Muscle of arm (tissue), 12 donors: ENCODE results near the gene EYS. TPM values are rescaled to one million over a fixed set of nuclear protein-coding genes. Genes with fewer than 3 reads are reported as not detected.
A peak's percentile ranks its signal among the peaks of the same experiment; 100 is the strongest.

Source experiments
- DNase-seq: peaks from one replicate; pipeline ENCODE4 v3.0.0-alpha.2; 2013
- polyA plus RNA-seq, 12 donors: library from polyadenylated mRNA; unstranded; fragments of 120-200 nt; gene quantifications; one replicate each; pipeline ENCODE4 v1.2.1, GENCODE V29; 2013; ENCODE audit not compliant: insufficient read length in 12 of 12

EYS gene
- polyA plus RNA-seq, 12 donors = 0.27 to 0.80 (median 0.46) TPM; not detected in 2

GRCh38 chr6:64310214-64310613 is 1396.8 kb downstream of the EYS start:
- no peak for DNase-seq

- DNase-seq = no peak
These were observed 1405.5 kb downstream of the EYS start for GRCh38 chr6:64301307-64302236.

- DNase-seq = no peak
These were observed 1407.8 kb downstream of the EYS start for GRCh38 chr6:64299176-64299575.

GRCh38 chr6:64294034-64294433 is 1413.0 kb downstream of the EYS start:
- no peak for DNase-seq

GRCh38 chr6:64293298-64293697 is 1413.7 kb downstream of the EYS start:
- no peak for DNase-seq

GRCh38 chr6:64290867-64291266 is 1416.2 kb downstream of the EYS start:
- DNase-seq = no peak

- DNase-seq = no peak
These were observed 1417.1 kb downstream of the EYS start for GRCh38 chr6:64289931-64290330.

- no peak for DNase-seq
These were observed 1418.7 kb downstream of the EYS start for GRCh38 chr6:64288351-64288750.

- no peak for DNase-seq
These were observed 1425.9 kb downstream of the EYS start for GRCh38 chr6:64281167-64281566.

GRCh38 chr6:64280569-64280968 is 1426.5 kb downstream of the EYS start:
- peak; percentile 52 for DNase-seq

GRCh38 chr6:64270083-64270482 is 1436.9 kb downstream of the EYS start:
- no peak for DNase-seq

- DNase-seq = no peak
These were observed 1440.6 kb downstream of the EYS start for GRCh38 chr6:64266351-64266821.

- no peak for DNase-seq
These were observed 1443.2 kb downstream of the EYS start for GRCh38 chr6:64263778-64264177.

GRCh38 chr6:64259372-64259771 is 1447.7 kb downstream of the EYS start:
- no peak for DNase-seq

GRCh38 chr6:64258752-64259151 is 1448.3 kb downstream of the EYS start:
- DNase-seq = no peak

- DNase-seq = no peak
These were observed 1448.7 kb downstream of the EYS start for GRCh38 chr6:64258302-64258701.

GRCh38 chr6:64257586-64257985 is 1449.4 kb downstream of the EYS start:
- no peak for DNase-seq

- DNase-seq = no peak
These were observed 1450.5 kb downstream of the EYS start for GRCh38 chr6:64256483-64256882.

GRCh38 chr6:64255000-64255399 is 1452.0 kb downstream of the EYS start:
- no peak for DNase-seq

- no peak for DNase-seq
These were observed 1452.5 kb downstream of the EYS start for GRCh38 chr6:64254558-64254957.

- DNase-seq = no peak
These were observed 1454.8 kb downstream of the EYS start for GRCh38 chr6:64252256-64252655.

- no peak for DNase-seq
These were observed 1456.9 kb downstream of the EYS start for GRCh38 chr6:64250126-64250525.

GRCh38 chr6:64249115-64249514 is 1457.9 kb downstream of the EYS start:
- DNase-seq = no peak

GRCh38 chr6:64243618-64244017 is 1463.4 kb downstream of the EYS start:
- no peak for DNase-seq
